Effector memory CD8-positive, alpha-beta T cell (primary cell): ENCODE results near the gene SLC22A4.

Experiments used
- ATAC-seq: fragments of 150-1000 bp; cut with Tn5 transposase; replicated peaks from 2 replicates; pipeline ENCODE4 v1.10.0; 2021; ENCODE audit warnings: mild to moderate bottlenecking, moderate library complexity
- DNase-seq, 3 experiments: peaks; one replicate each; pipeline ENCODE4 v3.0.0; 2021
- H3K27ac Mint-ChIP-seq, 2 donors: one replicate each; pipeline ENCODE4 v1.8.0; 2022; ENCODE audit warnings: mild to moderate bottlenecking in 2 of 2, mixed read lengths in 2 of 2, moderate library complexity in 2 of 2
- H3K27me3 Mint-ChIP-seq, 2 donors: one replicate each; pipeline ENCODE4 v1.8.0; 2022; ENCODE audit warnings: mixed read lengths in 2 of 2
- H3K36me3 Mint-ChIP-seq: one replicate; pipeline ENCODE4 v1.8.0; 2022; ENCODE audit warnings: mild to moderate bottlenecking, moderate library complexity, mixed read lengths; ENCODE audit not compliant: insufficient read depth
- H3K4me1 Mint-ChIP-seq, 2 donors: one replicate each; pipeline ENCODE4 v1.8.0; 2022; ENCODE audit warnings: low read depth in 2 of 2, mixed read lengths in 2 of 2
- H3K4me3 Mint-ChIP-seq, 2 donors: one replicate each; pipeline ENCODE4 v1.8.0; 2022; ENCODE audit warnings: mild to moderate bottlenecking in 2 of 2, mixed read lengths in 2 of 2, moderate library complexity in 2 of 2
- H3K9me3 Mint-ChIP-seq, 2 donors: one replicate each; pipeline ENCODE4 v1.8.0; 2022; ENCODE audit warnings: mixed read lengths in 2 of 2

Gene SLC22A4

DNA sequence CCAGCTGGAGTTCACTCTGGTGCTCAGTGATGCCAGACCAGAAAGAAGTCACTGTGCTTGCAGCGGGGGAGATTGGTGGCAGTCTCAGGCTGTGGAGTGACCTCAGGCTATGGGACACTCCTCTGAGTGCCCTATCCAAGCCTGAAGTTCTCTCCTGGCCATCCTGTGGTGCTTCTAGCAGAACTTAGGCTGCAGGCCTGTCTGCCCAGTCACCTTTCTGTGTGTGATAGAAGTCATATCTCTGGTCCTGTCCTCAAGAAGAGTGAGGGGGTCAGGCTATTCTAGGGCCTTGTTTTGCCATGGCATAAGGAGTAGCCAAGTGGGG lies 27.4 kb upstream of the SLC22A4 start:
- Mint-ChIP-seq H3K27ac (no peak overlapping the region), H3K4me3 (no peak overlapping the region), H3K9me3 (no peaks in the 10 kb centered on the region), H3K36me3 (no peaks in the 10 kb centered on the region), H3K4me1 (peaks cover 0 to 6% of the 10 kb centered on the region in 2 donors), H3K27me3 (no peaks in the 10 kb centered on the region)
- no peak for DNase-seq
- no peak for ATAC-seq

DNA sequence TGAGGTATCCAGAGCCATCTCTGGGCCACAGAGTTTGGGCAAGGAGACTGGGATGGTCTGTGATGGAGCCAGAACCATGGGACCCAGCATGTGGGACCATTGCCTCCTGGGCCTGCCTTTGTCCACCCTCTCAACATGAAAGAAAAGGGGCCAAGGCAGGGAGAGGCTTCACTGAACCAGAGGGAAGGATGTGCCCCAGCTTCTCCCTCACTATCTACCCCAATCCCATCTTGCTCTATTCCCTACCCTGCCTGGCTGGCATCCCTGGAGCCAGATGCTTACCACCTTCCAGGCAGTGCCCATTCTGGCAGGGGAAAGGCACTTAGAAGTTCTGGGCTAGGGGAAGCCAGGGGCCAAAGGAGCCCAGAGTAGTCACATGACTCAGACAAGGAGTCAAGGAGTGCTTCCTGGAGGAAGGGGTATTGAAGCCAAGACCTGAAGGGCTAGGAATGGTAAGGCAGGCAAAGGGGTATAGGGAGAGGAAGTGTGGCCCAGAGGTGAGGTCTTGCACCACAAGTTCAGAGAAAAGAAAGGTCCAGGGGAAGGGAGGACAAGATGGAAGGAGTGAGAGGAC lies 26.9 kb upstream of the SLC22A4 start:
- Mint-ChIP-seq H3K9me3 (no peaks in the 10 kb centered on the region), H3K27me3 (peaks cover 0 to 4% of the 10 kb centered on the region in 2 donors), H3K27ac (no peak overlapping the region), H3K4me3 (no peak overlapping the region), H3K4me1 (peaks cover 2 to 7% of the 10 kb centered on the region in 2 donors), H3K36me3 (no peaks in the 10 kb centered on the region)
- no peak for ATAC-seq
- no peak for DNase-seq

DNA sequence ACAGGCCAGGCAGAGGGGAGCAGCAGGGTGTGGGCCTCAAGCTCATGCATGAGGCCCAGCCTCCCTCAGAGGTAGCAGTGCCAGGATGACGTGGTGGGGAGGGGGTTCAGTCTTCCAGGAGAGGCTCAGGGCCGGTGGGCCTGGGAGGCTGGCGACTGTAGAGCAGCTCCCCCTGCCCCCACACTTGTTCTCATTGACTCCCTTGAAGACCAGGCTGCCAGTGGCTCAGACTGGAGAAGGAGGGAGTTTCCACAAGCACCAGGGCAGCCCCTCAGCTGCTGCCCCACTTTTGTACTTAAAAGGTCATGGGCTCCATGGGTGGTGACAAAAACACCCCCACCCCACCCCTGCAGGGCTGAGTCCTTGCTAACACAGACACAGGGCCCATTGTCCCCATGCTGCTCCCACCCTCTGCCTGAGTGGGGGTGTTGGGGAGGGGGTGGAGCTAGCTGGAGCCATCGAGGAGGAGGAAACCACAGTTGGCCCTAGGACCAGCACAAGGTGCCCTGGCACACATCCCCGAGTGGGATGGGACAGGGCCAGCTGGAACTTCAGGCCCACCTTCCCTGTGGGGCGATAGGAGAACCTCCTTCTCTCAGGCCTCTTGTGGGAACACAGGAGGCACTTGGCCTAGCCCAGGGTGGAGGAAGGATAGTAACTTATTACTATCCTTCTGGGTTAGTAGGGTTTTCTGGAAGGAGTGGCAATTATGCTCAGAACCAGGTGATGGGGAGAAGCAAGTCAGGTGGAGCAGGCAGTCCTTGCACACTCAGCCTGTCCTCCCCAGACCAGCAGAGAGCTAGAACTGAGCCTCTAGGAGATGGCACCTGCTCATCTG lies 26.0 kb upstream of the SLC22A4 start:
- Mint-ChIP-seq H3K27me3 (peaks cover 0 to 13% of the 10 kb centered on the region in 2 donors), H3K36me3 (no peaks in the 10 kb centered on the region), H3K4me1 (peaks cover 9 to 12% of the 10 kb centered on the region in 2 donors), H3K9me3 (no peaks in the 10 kb centered on the region), H3K27ac (no peak overlapping the region), H3K4me3 (no peak overlapping the region)
- ATAC-seq (no peak), DNase-seq (no peak)

DNA sequence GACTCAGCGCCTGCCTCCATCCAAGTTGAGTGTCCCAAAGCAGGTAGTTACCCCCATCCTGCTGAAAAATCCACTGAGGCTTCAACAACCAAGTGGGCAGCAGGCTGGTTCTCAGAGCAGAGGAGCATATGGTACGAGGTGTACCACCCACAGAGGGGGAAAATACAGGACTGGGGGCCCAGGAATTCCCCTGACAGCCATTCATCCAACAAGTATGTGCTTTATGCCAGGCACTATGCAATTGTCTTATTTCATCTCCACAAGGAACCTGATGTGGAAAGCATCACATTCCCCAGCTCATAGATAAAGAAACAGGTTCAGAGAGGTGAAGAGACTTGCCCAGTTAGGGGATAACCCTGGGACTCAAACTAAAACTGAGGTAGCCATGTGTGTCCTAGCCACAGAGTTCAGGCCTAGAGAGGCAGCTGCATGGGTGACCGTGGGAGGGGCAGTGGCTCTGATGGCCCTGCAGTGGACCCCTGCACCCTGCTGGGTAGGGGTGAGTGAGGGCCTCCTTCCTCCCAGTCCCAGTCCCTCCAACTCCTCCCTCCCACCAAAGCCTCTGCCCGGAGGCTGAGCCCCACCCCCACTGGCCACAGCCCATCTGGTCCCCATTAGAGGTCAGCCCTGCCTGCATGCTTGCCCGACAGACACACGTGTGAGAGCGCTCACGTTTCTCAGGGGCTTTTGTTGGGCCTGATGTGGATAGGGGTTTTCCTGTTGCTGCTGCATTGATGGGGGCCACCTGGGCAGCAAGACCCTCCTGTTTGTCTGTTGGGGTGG lies 25.2 kb upstream of the SLC22A4 start:
- Mint-ChIP-seq H3K4me3 (no peak overlapping the region), H3K36me3 (no peaks in the 10 kb centered on the region), H3K27ac (no peak overlapping the region), H3K27me3 (peaks cover 6 to 20% of the 10 kb centered on the region in 2 donors), H3K4me1 (peaks cover 9 to 12% of the 10 kb centered on the region in 2 donors), H3K9me3 (no peaks in the 10 kb centered on the region)
- ATAC-seq (no peak), DNase-seq (no peak)

DNA sequence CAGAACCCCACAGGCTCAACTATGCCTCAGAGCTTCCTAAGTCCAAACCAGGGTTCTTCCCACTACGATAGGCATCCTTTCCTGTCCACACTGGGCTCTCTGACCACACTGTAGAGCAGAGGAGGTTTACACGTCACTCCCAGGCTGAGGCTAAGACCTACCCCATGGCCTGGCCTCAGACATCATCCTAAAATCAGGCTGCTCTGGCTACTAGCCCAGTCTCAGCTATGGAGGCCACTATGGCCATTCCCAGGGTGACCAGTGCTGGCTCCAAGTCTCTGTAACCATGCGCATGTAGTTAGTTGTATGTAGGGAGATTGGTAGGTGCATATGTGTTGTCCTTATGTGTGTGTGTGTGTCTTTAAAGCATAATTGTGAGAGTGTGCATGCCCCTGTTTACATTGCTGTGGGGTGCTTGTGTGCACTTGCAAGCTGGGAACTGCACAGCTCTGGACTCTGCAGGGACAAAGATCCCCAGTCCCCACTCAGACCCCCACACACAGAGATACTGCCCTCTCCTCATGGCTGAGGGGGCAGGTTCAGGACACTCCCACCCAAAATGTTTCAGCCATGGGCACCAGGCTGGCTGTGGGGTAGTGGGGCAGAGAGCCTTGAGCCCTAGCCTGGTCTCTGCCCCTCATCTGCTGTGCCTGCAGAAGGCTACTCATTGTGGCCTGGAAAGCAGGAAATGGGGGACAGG lies 24.4 kb upstream of the SLC22A4 start:
- H3K36me3 Mint-ChIP-seq = no peaks in the 10 kb centered on the region
- peaks cover 14 to 28% of the 10 kb centered on the region in 2 donors for H3K27me3 Mint-ChIP-seq
- no peaks in the 10 kb centered on the region for H3K9me3 Mint-ChIP-seq
- no peak overlapping the region for H3K27ac Mint-ChIP-seq
- peaks cover 9 to 12% of the 10 kb centered on the region in 2 donors for H3K4me1 Mint-ChIP-seq
- ATAC-seq (no peak), DNase-seq (no peak)
- no peak overlapping the region for H3K4me3 Mint-ChIP-seq

DNA sequence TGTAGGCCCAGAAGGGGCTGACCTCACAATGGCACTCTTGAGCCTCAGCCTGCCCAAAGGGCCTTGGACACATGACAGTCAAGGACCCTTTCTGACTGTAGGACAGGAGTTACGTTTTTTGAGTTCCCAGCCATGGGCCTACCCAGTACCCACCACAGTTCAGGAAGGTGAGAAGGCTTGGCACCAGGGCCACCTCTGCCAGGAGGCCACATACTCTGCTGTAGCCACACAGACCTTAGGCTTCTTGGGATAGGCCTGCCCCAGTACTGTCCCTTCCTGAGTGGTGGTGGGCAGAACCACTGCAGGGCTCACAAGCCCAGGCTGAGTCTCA lies 23.9 kb upstream of the SLC22A4 start:
- ATAC-seq = no peak
- no peak for DNase-seq
- H3K36me3 Mint-ChIP-seq = no peaks in the 10 kb centered on the region
- H3K27me3 Mint-ChIP-seq = peaks cover 18 to 33% of the 10 kb centered on the region in 2 donors
- H3K27ac Mint-ChIP-seq = no peak overlapping the region
- peaks cover 9 to 12% of the 10 kb centered on the region in 2 donors for H3K4me1 Mint-ChIP-seq
- no peaks in the 10 kb centered on the region for H3K9me3 Mint-ChIP-seq
- H3K4me3 Mint-ChIP-seq = no peak overlapping the region

DNA sequence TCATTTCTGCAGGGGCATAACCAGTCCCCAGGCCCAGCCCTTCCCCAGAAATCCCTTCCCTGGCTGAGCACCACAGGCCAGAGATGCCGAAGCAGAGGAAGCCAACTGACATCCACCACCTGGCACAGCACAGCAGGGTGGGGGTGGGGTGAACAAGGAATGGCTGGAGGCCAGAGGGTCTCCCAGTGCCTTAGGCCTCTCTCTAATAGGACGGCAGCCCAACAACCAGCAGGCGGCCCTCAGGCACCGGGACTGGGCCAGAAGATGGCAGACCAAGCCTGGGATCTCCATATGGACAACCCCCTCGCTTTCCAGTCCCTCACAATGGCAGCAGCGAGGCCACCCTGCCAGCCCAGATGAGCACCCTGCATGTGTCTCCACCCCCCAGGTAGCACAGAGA lies 23.5 kb upstream of the SLC22A4 start:
- Mint-ChIP-seq H3K9me3 (no peaks in the 10 kb centered on the region), H3K4me3 (no peak overlapping the region), H3K27me3 (peaks cover 18 to 37% of the 10 kb centered on the region in 2 donors), H3K36me3 (no peaks in the 10 kb centered on the region), H3K4me1 (peaks cover 9 to 12% of the 10 kb centered on the region in 2 donors), H3K27ac (peak overlapping the region in 1 of 2 donors; percentile 52)
- ATAC-seq (no peak), DNase-seq (no peak)

DNA sequence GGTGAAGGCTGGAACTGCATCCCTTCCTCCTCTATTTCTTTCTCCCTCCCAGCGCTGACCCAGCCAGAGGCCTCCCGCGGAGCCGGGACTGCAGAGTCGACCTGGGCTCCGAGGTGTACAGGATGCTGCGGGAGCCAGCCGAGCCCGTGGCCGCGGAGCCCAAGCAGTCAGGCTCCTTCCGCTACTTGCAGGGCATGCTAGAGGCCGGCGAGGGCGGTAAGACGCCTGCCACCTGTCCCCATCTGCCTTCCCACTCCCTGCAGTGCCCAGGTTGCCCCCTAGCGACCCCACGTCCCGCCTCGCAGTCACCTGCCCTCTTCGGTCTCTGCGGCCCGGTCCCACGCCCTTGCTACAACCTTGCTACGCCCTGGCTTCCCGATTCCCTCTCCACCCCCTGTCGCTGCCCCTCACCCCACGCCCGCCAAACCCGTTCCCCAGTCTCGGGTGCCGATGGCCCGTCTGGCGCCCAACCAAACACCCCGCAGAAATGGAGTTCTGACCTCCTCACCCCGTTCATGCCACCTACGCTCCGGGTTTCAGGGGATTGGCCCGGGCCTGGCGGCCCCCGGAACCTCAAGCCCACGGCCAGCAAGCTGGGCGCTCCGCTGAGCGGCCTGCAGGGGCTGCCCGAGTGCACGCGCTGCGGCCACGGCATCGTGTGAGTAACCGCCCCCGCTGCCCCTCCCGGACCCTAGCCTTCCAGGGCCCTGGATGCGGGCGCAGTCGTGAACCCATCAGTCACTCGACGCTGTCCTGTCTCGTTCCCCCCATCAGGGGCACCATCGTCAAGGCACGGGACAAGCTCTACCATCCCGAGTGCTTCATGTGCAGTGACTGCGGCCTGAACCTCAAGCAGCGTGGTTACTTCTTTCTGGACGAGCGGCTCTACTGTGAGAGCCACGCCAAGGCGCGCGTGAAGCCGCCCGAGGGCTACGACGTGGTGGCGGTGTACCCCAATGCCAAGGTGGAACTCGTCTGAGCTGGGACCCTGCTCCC lies 22.6 kb upstream of the SLC22A4 start:
- H3K4me1 Mint-ChIP-seq = peaks cover 9 to 12% of the 10 kb centered on the region in 2 donors
- H3K27me3 Mint-ChIP-seq = peaks cover 18 to 39% of the 10 kb centered on the region in 2 donors
- DNase-seq (no peak), ATAC-seq (peak; percentile 50)
- peak overlapping the region in 1 of 2 donors; percentile 63 for H3K4me3 Mint-ChIP-seq
- no peaks in the 10 kb centered on the region for H3K36me3 Mint-ChIP-seq
- no peaks in the 10 kb centered on the region for H3K9me3 Mint-ChIP-seq
- peak overlapping the region in 1 of 2 donors; percentile 52 for H3K27ac Mint-ChIP-seq

DNA sequence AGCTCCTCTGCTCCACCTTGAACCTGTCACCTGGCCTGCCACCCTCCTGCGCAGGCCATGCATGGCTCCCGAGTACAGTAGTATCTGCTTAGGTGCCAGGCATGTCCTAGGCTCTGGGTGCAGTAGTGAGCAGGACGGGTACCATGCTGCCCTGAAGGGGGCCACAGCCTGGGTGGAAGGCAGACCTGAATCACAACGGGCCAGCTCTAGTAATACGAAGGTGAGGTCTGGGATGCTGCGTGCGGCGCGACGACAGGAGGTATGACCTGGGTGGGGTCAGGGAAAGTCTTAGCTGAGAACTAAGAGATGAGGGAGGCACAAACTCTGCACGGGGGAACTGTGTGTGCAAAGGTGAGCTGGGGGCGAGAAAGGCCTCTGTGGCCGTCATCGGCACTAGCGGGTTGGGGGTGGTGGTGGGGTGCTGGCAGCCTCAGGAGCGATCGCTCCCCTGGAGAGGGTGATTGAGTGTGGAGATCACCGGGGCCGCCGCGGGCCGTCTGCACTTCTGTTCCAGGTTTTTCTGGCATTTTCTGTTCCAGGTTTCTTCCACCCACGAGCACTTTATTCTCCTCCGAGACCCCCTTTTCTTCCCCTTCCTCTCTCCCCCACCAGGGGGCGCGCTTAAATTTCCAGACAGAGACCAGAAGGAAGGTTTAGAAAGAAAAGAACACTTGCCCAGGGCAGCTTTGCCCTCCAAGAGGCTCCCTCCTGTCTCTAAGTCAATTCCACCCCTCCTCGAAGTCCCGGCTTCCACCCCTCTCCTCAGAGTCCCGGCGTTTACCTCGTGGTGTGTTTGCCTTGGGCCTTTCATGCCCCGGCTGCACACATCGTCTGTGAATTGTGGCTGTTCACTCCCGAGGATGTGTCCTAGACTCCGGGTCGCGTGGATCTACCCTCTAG lies 21.6 kb upstream of the SLC22A4 start:
- ATAC-seq = peak; percentile 52

DNA sequence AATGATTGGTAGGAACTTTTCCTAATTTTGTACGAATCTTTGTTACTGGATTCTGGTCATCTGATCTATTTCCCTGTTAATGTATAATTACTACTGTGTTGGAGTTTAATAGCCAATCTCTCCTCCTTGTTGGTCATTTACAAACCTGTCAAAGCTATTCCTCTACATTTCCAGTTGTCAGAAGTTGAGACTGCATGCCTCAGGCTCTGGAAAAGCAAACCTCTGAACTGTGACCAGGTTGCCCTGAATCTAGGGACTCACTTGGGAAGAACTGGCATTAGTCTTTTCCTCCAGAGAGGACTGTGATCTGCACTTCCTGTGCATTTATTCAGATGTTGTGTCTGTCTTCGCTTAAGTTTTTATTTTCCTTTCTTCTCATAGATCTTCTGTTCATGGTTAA lies 20.6 kb upstream of the SLC22A4 start:
- peaks cover 9 to 10% of the 10 kb centered on the region in 2 donors for H3K4me1 Mint-ChIP-seq
- no peak overlapping the region for H3K4me3 Mint-ChIP-seq

More for the DNA sequence above, 21.6 kb upstream of the SLC22A4 start:
- no peaks in the 10 kb centered on the region for H3K9me3 Mint-ChIP-seq
- H3K4me3 Mint-ChIP-seq = peak overlapping the region in 1 of 2 donors; percentile 40
- no peak overlapping the region for H3K27ac Mint-ChIP-seq
- peak; percentile 52 to 62 (median 61) for DNase-seq
- peaks cover 9 to 12% of the 10 kb centered on the region in 2 donors for H3K4me1 Mint-ChIP-seq
- H3K36me3 Mint-ChIP-seq = no peaks in the 10 kb centered on the region
- H3K27me3 Mint-ChIP-seq = peaks cover 18 to 39% of the 10 kb centered on the region in 2 donors

DNA sequence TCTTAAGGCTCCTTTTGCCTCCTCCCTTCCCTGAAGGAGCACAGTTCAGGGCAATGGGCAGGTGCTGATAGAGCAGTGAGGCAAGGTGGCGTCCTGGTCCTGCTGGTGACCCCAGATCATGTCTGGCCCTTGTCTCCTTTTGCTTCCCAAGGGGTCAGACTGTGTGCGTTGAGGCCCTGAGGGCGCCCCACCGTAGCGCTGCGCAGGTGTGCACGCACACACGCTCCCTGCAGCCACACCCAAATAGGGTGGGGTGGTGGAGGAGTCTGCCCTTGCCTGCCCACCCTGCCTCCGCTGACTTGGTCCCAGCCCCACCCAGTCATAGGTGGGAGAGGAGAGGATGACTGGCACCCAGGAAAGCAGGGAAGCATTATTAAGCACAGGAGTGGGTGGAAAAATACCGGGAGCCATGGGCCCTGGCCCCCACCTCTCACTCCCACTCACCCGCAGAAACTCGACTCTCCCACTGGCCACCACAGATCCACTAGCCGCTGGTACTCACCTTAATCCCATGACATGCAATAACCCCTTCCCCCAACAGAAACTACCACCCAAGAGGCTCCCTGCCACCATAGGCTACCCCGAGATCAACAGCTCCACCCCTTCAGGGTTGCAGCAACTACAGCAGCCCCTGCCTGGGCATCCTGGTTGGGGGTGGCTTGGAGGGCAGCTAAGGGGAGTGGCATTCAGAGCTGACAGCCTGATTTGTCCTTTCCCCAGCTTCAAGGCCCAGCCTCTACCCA lies 20.0 kb upstream of the SLC22A4 start:
- H3K4me3 Mint-ChIP-seq = no peak overlapping the region
- DNase-seq = no peak
- peaks cover 9 to 10% of the 10 kb centered on the region in 2 donors for H3K4me1 Mint-ChIP-seq
- no peaks in the 10 kb centered on the region for H3K36me3 Mint-ChIP-seq
- no peak overlapping the region for H3K27ac Mint-ChIP-seq
- ATAC-seq = no peak
- H3K9me3 Mint-ChIP-seq = no peaks in the 10 kb centered on the region
- H3K27me3 Mint-ChIP-seq = peaks cover 18 to 39% of the 10 kb centered on the region in 2 donors

More for the DNA sequence above, 20.6 kb upstream of the SLC22A4 start:
- no peak overlapping the region for H3K27ac Mint-ChIP-seq
- ATAC-seq = no peak
- H3K9me3 Mint-ChIP-seq = no peaks in the 10 kb centered on the region
- no peaks in the 10 kb centered on the region for H3K36me3 Mint-ChIP-seq
- peaks cover 18 to 39% of the 10 kb centered on the region in 2 donors for H3K27me3 Mint-ChIP-seq
- DNase-seq = no peak
